IPS-18c (cell line): ENCODE results near the gene PLEKHG4B.
"Not testable (repeated sequence)": the region's sequence is repeated elsewhere in the genome, so short reads cannot be mapped to it uniquely, and the experiment has no call there.

Experiments used
- H3K4me3 ChIP-seq: 2 replicates; pipeline ENCODE4 v1.7.0; 2013; ENCODE audit warnings: low read depth, mild to moderate bottlenecking, low read length, moderate library complexity; ENCODE audit not compliant: insufficient read depth
- H3K9me3 ChIP-seq: one replicate; pipeline ENCODE4 v1.6.1; 2013; ENCODE audit warnings: mild to moderate bottlenecking, low read length, moderate library complexity; ENCODE audit not compliant: control insufficient read depth, insufficient read depth

PLEKHG4B gene

GRCh38 chr5:158807-159447 is 67.0 kb downstream of the PLEKHG4B start:
- Histone ChIP-seq H3K4me3 (no peak overlapping the region), H3K9me3 (peaks cover 3% of the 10 kb centered on the region)

- Histone ChIP-seq H3K4me3 (no peak overlapping the region), H3K9me3 (peaks cover 6% of the 10 kb centered on the region)
Measured at GRCh38 chr5:159448-160172, 67.6 kb downstream of the PLEKHG4B start.

- Histone ChIP-seq H3K4me3 (no peak overlapping the region), H3K9me3 (peaks cover 6% of the 10 kb centered on the region)
Measured at GRCh38 chr5:160173-160510, 68.2 kb downstream of the PLEKHG4B start.

GRCh38 chr5:160921-161802 is 69.2 kb downstream of the PLEKHG4B start:
- H3K9me3 ChIP-seq, result peaks cover 6% of the 10 kb centered on the region
- H3K4me3 ChIP-seq, result no peak overlapping the region

- Histone ChIP-seq H3K4me3 (no peak overlapping the region), H3K9me3 (peaks cover 6% of the 10 kb centered on the region)
Measured at GRCh38 chr5:161803-162110, 69.8 kb downstream of the PLEKHG4B start.

GRCh38 chr5:162190-162564 is 70.2 kb downstream of the PLEKHG4B start:
- no peak overlapping the region for H3K4me3 ChIP-seq
- peaks cover 6% of the 10 kb centered on the region for H3K9me3 ChIP-seq

GRCh38 chr5:162565-163337 is 70.8 kb downstream of the PLEKHG4B start:
- no peak overlapping the region for H3K4me3 ChIP-seq

GRCh38 chr5:163338-163620 is 71.3 kb downstream of the PLEKHG4B start:
- Histone ChIP-seq H3K4me3 (no peak overlapping the region), H3K9me3 (peaks cover 6% of the 10 kb centered on the region)

More at GRCh38 chr5:162565-163337, 70.8 kb downstream of the PLEKHG4B start:
- H3K9me3 ChIP-seq, result peaks cover 6% of the 10 kb centered on the region

- Histone ChIP-seq H3K4me3 (no peak overlapping the region), H3K9me3 (peaks cover 6% of the 10 kb centered on the region)
Measured at GRCh38 chr5:163841-164240, 71.9 kb downstream of the PLEKHG4B start.

GRCh38 chr5:164244-164643 is 72.3 kb downstream of the PLEKHG4B start:
- no peak overlapping the region for H3K4me3 ChIP-seq
- H3K9me3 ChIP-seq, result peaks cover 6% of the 10 kb centered on the region

- H3K9me3 ChIP-seq, H3K4me3 ChIP-seq: not testable (repeated sequence)
Measured at GRCh38 chr5:164783-165182, 72.8 kb downstream of the PLEKHG4B start.

- Histone ChIP-seq H3K9me3 (peaks cover 6% of the 10 kb centered on the region), H3K4me3 (no peak overlapping the region)
Measured at GRCh38 chr5:166441-167372, 74.7 kb downstream of the PLEKHG4B start.

- peaks cover 6% of the 10 kb centered on the region for H3K9me3 ChIP-seq
- H3K4me3 ChIP-seq, result no peak overlapping the region
Measured at GRCh38 chr5:167511-167910, 75.5 kb downstream of the PLEKHG4B start.

- Histone ChIP-seq H3K9me3 (peaks cover 6% of the 10 kb centered on the region), H3K4me3 (no peak overlapping the region)
Measured at GRCh38 chr5:167982-168660, 76.2 kb downstream of the PLEKHG4B start.

GRCh38 chr5:169071-169727 is 77.2 kb downstream of the PLEKHG4B start:
- H3K9me3 ChIP-seq, result peaks cover under 1% of the 10 kb centered on the region
- no peak overlapping the region for H3K4me3 ChIP-seq

- no peak overlapping the region for H3K4me3 ChIP-seq
- H3K9me3 ChIP-seq, result no peaks in the 10 kb centered on the region
Measured at GRCh38 chr5:169728-170094, 77.7 kb downstream of the PLEKHG4B start.
